ENCODE measurements around the gene PHC3.

Gene PHC3

GRCh38 chr3:170092907-170093306, 88.6 kb downstream of the PHC3 start:
- intact Hi-C loops (cut with DNase I), result no loop called here
- no peak for DNase-seq

GRCh38 chr3:170090601-170090981, 90.9 kb downstream of the PHC3 start:
- intact Hi-C loops (cut with DNase I), result no loop called here
- no peak for DNase-seq

GRCh38 chr3:170089862-170090600, 91.5 kb downstream of the PHC3 start:
- no peak for DNase-seq
- intact Hi-C loops (cut with DNase I), result no loop called here

- DNase-seq, result no peak
- intact Hi-C loops (cut with DNase I), result no loop called here
These were observed 96.1 kb downstream of the PHC3 start for GRCh38 chr3:170085396-170085795.

- intact Hi-C loops (cut with DNase I), result no loop called here
- no peak for DNase-seq
These were observed 98.2 kb downstream of the PHC3 start for GRCh38 chr3:170083343-170083742.

GRCh38 chr3:170081079-170081741, 100.3 kb downstream of the PHC3 start:
- DNase-seq, result no peak
- intact Hi-C loops (cut with DNase I), result no loop called here

- intact Hi-C loops (cut with DNase I), result no loop called here
These were observed 100.9 kb downstream of the PHC3 start for GRCh38 chr3:170080605-170081004.

GRCh38 chr3:170079536-170080165, 101.9 kb downstream of the PHC3 start:
- DNase-seq, result no peak
- intact Hi-C loops (cut with DNase I), result no loop called here

More at GRCh38 chr3:170080605-170081004, 100.9 kb downstream of the PHC3 start:
- DNase-seq, result no peak

- no peak for DNase-seq
- intact Hi-C loops (cut with DNase I), result no loop called here
These were observed 102.8 kb downstream of the PHC3 start for GRCh38 chr3:170078620-170079281.

- intact Hi-C loops (cut with DNase I), result no loop called here
- DNase-seq, result no peak
These were observed 104.2 kb downstream of the PHC3 start for GRCh38 chr3:170077361-170077760.

GRCh38 chr3:170076715-170077238, 104.8 kb downstream of the PHC3 start:
- intact Hi-C loops (cut with DNase I), result no loop called here
- no peak for DNase-seq

GRCh38 chr3:170075441-170076091, 106.0 kb downstream of the PHC3 start:
- no peak for DNase-seq
- intact Hi-C loops (cut with DNase I), result no loop called here

- no peak for DNase-seq
These were observed 117.4 kb downstream of the PHC3 start for GRCh38 chr3:170064108-170064507.

GRCh38 chr3:170063691-170064090, 117.8 kb downstream of the PHC3 start:
- intact Hi-C loops (cut with DNase I), result no loop called here
- DNase-seq, result no peak

More at GRCh38 chr3:170064108-170064507, 117.4 kb downstream of the PHC3 start:
- intact Hi-C loops (cut with DNase I), result no loop called here

GRCh38 chr3:170062769-170063168, 118.8 kb downstream of the PHC3 start:
- DNase-seq, result no peak
- intact Hi-C loops (cut with DNase I), result no loop called here

GRCh38 chr3:170062068-170062467, 119.5 kb downstream of the PHC3 start:
- intact Hi-C loops (cut with DNase I), result no loop called here
- no peak for DNase-seq

- no peak for DNase-seq
- intact Hi-C loops (cut with DNase I), result no loop called here
These were observed 122.1 kb downstream of the PHC3 start for GRCh38 chr3:170059447-170059846.

- intact Hi-C loops (cut with DNase I), result no loop called here
- DNase-seq, result no peak
These were observed 123.4 kb downstream of the PHC3 start for GRCh38 chr3:170058127-170058526.

- DNase-seq, result no peak
- intact Hi-C loops (cut with DNase I), result no loop called here
These were observed 124.0 kb downstream of the PHC3 start for GRCh38 chr3:170057550-170057949.
